Measurements from ENCODE around the gene GALNT9.

- TF ChIP-seq CTCF (IDR thresholded peaks at IDR 0.05) (no peak), POLR2A (IDR thresholded peaks at IDR 0.05) (no peak)
Observed at GRCh38 chr12:132313182-132313581, 16.2 kb downstream of the GALNT9 start.

Measured in tibial nerve (tissue), 3 donors.